Germinal center (tissue), 1 donor: ENCODE measurements around the gene PIK3R6.

Experiments
- DNase-seq: peaks from one replicate; pipeline ENCODE4 v3.0.0; 2012; ENCODE audit warnings: mixed read lengths, low spot score

The PIK3R6 gene

GRCh38 chr17:8855477-8856204 lies 11.8 kb downstream of the PIK3R6 start:
- DNase-seq: no peak

- no peak for DNase-seq
Observed at GRCh38 chr17:8851600-8851999, 15.9 kb downstream of the PIK3R6 start.

- DNase-seq: no peak
Observed at GRCh38 chr17:8849311-8850041, 18.0 kb downstream of the PIK3R6 start.

GRCh38 chr17:8847891-8848290 lies 19.6 kb downstream of the PIK3R6 start:
- DNase-seq: no peak

- DNase-seq: no peak
Observed at GRCh38 chr17:8846768-8847211, 20.7 kb downstream of the PIK3R6 start.

- DNase-seq: no peak
Observed at GRCh38 chr17:8844229-8845218, 22.9 kb downstream of the PIK3R6 start.

- DNase-seq: no peak
Observed at GRCh38 chr17:8843344-8843743, 24.1 kb downstream of the PIK3R6 start.

- no peak for DNase-seq
Observed at GRCh38 chr17:8841844-8842243, 25.6 kb downstream of the PIK3R6 start.

GRCh38 chr17:8839410-8839935 lies 28.0 kb downstream of the PIK3R6 start:
- DNase-seq: no peak

GRCh38 chr17:8838551-8839095 lies 28.9 kb downstream of the PIK3R6 start:
- no peak for DNase-seq

- DNase-seq: no peak
Observed at GRCh38 chr17:8837563-8838075, 29.9 kb downstream of the PIK3R6 start.

- no peak for DNase-seq
Observed at GRCh38 chr17:8836821-8837562, 30.5 kb downstream of the PIK3R6 start.

GRCh38 chr17:8835631-8836364 lies 31.7 kb downstream of the PIK3R6 start:
- no peak for DNase-seq

- DNase-seq: no peak
Observed at GRCh38 chr17:8835106-8835505, 32.4 kb downstream of the PIK3R6 start.

GRCh38 chr17:8832711-8833352 lies 34.6 kb downstream of the PIK3R6 start:
- DNase-seq: peak; percentile 30

- no peak for DNase-seq
Observed at GRCh38 chr17:8831234-8831849, 36.1 kb downstream of the PIK3R6 start.

GRCh38 chr17:8830141-8830540 lies 37.3 kb downstream of the PIK3R6 start:
- no peak for DNase-seq

- DNase-seq: no peak
Observed at GRCh38 chr17:8829036-8829941, 38.2 kb downstream of the PIK3R6 start.
